Iris pigment epithelial cell (primary cell): Measurements from ENCODE around the gene ACY1.
"Not testable (repeated sequence)": the region's sequence is repeated elsewhere in the genome, so short reads cannot be mapped to it uniquely, and the experiment has no call there.

Source experiments
- DNase-seq: peaks from one replicate; pipeline ENCODE4 v3.0.0-alpha.2; 2011; ENCODE audit warnings: low read depth

The ACY1 gene

DNA sequence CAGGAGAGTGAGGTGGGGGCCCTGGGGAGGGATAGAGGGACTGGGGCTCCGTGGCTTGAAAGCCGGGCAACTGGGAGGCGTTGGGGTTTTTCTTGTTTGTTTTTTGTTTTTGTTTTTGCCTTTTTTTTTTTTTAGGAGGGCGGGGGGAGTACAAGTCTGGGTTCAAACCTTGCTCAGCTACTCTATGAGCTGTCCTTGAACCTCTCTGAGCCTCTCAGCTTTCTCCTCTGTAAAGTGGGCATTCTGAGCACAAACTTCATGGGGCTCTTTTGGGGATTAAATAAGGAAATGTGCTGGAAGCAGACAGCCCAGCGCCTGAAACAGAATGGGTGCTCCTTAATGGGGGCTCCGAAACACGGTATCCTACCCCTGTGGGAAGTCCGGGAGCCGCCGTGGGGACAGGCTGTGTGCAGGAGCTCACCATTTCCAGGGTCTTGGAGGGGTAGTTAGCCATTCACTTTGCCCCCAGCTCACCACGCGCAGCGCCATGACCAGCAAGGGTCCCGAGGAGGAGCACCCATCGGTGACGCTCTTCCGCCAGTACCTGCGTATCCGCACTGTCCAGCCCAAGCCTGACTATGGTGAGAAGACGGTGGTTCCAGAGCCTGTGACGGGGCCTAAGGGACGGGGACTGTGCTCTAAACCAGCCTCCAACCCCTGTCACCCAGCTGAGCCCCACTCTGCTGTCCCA is 388 bp downstream of the ACY1 start:
- no peak for DNase-seq

DNA sequence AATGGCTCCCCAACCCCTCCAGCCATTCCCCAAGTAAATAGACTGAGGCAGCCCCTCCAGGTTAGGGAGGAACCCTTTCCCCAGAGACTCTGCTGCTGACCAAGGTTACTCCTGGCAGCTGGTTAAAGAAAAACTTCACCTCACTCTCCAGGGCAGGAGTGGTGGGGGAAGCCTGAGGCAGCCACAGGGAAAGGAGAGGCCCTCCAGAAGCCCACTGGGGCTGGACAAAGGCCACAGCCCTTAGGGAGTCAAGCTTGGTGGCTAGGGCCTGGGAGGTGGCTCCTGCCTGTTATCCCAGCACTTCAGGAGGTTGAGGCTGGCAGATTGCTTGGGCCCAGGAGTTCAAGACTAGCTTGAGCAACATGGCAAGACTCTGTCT is 923 bp downstream of the ACY1 start:
- DNase-seq = no peak

DNA sequence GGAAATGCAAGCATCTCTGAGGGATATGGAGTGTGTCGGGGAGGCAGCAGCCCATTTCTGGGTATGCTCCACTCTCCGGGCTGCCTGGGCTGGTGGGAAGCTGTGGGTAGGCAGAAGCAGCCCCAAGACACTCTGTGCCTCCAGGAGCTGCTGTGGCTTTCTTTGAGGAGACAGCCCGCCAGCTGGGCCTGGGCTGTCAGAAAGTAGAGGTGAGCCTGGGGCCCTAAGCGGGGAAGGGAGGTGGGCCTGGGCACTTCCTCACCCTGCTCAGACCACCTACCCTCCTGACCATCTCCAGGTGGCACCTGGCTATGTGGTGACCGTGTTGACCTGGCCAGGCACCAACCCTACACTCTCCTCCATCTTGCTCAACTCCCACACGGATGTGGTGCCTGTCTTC is 1.7 kb downstream of the ACY1 start:
- no peak for DNase-seq

DNA sequence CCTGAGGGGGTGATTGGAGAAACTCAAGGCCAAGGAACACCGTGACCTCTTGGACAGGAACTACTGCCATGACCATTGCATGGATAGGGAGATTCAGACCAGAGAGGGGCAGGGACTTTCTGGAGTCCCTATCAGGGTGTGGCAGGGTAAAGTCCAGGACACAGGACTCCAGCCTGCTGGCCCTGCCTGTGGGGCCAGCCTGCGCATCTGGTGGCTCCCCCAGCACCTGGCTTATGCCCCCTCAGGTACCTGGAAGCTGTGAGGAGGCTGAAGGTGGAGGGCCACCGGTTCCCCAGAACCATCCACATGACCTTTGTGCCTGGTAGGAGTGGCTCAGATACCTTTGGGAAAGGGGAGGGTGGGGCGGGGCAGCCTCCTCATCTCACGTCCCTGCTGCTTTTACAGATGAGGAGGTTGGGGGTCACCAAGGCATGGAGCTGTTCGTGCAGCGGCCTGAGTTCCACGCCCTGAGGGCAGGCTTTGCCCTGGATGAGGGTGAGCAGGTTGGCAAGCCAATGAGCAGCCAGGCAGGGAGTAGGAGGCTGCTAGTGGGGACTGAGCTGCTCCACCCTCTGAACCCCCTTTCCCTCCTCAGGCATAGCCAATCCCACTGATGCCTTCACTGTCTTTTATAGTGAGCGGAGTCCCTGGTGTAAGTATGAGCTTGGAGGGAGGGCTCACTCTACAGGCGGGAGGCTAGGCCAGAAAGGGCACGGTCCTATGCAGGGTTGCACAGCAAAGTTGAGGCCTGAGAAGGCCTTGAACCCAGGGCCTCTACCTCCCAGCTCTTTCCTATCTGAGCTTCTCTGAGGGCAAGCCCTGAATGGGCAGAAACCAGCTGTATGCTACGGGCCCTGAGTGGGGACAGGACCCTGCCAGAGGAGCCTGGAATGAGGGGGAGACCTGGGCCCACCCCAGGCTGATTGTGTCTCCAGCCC is 2.9 kb downstream of the ACY1 start:
- no peak for DNase-seq

DNA sequence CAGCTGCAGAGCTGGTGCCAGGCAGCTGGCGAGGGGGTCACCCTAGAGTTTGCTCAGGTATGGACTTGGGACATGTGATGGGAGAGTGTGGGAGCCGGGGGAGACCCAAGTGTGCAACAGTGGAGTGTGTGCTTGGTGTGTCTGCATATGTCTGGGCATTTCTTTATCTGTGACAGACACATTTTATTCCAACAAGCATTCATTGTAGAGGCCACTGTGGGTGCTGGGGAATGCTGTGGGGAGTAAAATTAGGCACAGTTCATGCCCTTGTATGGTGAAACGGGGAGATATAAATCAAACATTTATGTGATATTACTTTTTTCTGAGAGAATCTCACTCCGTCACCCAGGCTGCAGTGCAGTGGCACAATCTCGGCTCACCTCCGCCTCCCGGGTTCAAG is 4.2 kb downstream of the ACY1 start:
- no peak for DNase-seq

DNA sequence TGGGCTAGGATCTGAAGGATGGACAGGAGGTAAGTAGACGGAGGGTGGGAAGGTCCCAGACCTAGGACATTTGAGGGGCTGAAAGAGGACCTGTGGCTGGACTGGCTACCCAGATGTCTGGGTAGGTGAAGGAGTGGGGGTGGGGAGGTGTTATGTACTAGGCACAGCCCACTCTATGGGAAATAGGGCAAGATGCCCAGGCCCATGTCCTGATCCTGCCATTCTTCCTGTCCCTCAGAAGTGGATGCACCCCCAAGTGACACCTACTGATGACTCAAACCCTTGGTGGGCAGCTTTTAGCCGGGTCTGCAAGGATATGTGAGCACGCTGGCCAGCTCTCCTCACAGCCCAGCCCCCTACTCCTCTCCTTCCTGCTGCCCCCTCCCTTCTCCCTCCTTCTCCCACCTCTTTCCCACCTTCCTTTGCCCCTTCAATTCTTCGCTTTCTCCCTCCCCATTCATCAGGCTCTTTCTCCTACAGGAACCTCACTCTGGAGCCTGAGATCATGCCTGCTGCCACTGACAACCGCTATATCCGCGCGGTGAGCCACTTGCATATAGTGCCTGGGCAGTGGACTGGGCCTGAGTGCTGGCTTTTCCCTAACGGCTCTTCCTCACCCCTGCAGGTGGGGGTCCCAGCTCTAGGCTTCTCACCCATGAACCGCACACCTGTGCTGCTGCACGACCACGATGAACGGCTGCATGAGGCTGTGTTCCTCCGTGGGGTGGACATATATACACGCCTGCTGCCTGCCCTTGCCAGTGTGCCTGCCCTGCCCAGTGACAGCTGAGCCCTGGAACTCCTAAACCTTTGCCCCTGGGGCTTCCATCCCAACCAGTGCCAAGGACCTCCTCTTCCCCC is 5.2 kb downstream of the ACY1 start:
- DNase-seq = no peak

DNA sequence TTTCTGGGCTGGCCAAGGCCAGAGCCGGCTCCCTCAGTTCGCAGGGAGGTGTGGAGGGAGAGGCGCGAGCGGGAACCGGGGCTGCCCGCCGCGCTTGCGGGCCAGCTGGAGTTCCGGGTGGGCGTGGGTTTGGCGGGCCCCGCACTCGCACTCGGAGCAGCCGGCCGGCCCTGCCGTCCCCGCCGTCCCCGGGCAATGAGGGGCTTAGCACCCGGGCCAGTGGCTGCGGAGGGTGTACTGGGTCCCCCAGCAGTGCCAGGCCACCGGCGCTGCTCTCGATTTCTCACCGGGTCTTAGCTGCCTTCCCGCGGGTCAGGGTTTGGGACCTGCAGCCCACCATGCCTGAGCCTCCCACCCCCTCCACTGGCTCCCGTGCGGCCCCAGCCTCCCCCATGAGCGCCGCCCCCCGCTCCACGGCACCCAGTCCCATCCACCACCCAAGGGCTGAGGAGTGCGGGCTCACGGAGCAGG is 7.2 kb downstream of the ACY1 start:
- DNase-seq = not testable (repeated sequence)

DNA sequence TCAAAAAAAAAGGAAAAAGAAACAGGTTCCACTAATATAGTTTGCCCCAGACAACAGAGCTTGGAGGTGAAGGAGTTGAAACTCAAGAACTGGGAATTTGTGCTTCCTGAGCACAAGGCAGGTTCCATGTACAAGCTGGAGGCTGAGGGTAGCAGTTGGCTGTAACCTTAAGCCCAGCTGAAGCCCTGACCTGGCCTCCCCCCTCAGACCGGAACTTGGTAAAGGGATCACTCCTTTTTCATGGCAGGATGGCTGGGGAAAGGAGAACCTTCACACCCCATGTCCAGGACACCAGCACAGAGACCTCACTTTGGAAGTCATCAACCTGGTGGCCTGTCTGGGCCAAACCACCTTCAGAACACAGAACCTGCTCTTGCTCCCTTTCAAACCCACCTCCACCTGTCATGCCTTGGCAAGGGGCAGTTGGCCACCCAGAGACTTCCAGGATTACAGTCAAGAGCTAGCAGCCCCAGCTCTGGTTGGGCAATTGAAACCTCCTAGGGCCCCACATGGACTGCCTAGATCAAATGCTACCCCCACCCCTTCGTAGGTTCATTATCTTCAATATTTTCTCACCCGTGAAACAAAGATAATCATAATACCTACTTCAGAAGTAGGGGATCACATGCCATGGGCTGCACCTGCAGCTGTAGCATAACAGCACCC is 8.8 kb downstream of the ACY1 start:
- DNase-seq = no peak

DNA sequence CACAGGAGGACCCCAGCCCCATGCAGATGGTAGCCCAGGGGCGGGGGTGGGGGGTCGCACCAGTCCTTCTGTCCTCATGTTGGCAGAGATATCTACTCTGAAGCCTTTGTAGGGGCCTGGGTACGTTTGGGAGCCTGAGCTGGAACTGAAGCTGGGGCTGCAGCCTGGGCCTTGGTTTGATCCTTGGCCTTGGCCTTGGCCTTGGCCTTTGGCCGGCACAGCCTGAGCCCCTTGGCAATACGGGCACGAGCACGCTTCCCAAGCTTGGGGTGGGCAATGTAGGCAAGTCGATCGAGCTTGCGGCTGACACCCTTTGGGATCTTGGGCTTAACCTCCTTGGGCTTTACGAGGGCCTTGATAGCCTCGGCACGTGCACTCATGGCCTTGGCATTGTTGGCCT is 10.3 kb downstream of the ACY1 start:
- not testable (repeated sequence) for DNase-seq

DNA sequence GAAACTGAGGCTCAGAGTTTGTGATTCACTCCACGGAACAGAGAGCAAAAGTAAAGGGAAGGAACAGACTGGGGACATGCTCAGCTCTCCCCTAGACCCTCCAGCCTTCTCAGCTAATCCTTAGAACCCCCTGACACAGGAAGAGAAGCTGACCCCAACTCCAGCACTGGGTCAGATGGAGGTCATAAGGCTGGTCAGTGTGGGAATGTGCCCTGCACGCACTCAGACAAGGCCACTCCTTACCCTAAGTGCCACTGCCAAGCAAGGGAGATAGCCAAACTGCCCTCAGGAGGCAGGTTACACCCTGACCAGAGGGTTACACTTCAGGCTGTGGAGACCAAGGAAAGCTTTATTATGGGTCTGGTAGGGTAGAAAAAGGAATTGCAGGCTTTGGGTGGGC is 11.2 kb downstream of the ACY1 start:
- DNase-seq = no peak

DNA sequence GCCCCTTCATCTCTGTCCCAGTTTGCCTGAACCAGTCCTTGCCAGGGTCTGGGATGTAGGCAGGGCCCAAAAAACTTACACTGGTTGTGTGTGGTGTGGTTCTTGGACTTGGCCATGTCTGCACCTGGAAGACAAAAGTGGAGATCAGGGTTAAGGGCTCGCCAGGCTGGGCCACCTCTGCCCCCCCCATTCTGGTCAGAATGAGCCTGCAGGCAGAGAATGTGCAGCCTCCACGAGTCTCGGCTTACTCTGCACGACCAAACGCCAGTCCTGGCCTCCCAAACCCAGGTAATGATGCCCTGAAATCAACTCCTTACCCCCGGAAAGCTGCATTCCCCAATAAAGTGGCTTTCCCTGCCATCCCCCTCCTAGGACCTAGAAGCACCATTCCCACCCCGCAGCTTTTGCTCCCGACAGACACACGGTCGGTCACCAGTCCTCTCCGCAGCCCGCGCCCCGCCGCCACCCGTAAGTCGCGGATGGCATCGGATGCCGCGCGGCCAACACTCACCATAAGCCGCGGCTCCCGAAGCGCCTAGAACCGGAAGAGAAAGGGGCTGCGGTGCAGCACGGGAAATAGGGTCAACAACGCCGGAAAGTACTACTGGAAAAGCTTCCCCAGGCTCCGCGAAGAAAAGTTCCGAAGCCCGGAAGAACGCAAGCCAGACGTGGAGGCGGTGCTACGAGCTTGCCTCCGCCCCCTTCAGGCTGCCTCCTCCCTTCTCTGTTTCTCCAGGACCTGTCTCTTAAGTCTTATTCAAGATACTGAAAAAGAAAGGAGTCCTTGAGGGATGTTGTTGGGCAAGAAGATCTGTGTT is 12.2 kb downstream of the ACY1 start, which contains the start of gene RPL29:
Gene RPL29, minus strand, starts transcription at position 550 of the 818 bp plus-strand sequence. Its CDS starts 434 bp downstream, at position 116.
- DNase-seq = peak; percentile 97

DNA sequence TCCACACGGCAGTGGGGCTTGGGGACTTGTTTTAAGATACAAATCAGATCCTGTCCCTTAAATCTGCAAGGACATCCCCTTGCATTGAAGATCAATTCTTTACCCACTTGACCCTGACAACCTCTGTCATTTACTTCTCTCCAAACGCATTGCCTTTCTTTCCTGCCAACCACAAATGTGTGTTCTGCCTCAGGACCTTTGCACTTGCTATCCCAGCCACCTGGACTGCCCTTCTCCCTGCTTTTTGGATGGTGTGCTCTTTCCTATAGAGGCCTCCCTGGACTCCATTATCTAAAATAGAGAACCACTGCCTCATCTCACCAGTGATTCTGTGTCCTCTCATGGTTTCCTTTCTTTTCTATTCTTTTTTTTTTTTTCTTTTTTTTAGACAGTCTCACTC is 13.8 kb downstream of the ACY1 start:
- no peak for DNase-seq

DNA sequence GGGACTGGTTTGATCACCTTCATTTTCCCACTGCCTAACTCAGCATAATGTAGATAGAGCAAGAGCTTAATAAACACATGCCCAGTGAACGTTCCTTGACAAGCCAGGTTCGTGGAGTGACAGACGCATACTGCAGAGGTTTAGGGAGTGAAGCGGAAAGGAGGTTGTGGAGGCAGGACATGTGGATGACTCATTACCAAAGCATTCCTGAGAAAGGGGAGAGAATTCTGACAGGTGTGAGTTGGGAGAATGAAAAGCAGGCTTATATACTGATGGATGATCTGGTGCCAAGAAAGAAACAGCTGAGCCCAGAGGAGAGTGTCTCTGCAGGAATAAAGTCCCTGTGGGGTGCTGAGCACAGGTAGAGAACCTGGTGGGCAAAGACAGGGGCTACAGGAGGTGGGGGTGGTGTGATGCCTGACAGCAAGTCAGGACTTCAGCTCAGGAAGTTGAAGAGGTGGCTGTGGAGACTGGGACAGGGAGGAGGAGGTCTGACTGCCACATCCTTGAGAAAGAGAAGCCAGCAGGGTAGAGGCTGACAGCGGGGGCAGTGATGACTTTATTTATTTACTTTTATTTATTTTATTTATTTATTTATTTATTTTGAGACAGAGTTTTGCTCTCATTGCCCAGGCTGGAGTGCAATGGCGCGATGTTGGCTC is 14.7 kb downstream of the ACY1 start:
- DNase-seq = no peak

DNA sequence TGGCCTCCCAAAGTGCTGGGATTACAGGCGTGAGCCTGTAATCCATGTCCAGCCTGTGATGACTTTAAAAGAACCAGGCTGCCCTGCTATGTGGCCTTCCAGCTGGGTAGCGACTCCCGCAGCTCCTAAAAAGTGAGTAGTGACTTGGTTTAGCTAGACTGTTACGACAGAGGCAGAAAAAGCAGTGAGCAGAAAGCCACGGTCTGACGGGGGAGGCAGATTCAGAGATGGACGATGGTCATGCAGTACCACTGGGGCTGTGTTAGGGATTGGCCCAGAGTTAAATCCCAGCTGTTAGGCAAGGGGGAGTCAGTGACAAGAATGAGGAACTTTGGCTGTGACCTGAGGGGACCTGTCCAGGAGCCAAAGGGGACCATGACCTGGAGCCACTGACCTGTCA is 15.4 kb downstream of the ACY1 start:
- no peak for DNase-seq

DNA sequence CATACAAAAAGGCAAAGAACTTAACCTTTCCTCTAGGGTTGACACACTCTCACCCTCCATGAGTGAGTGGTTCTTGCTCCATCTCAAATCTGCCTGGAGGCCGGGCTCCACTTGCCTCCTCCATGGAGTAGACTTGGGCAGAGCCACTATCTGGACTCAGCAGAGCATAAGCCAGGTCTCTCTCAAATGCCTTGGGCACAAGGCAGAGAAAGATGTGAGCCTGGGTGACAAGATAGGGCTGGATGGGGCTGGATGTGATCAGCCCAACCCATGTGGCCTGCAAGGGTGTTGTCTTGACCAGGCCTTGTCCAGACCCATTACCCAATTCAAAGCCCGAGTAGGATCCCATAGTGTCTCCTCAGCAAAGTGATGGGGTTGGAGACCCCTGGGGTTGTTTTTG is 16.5 kb downstream of the ACY1 start:
- DNase-seq = no peak

DNA sequence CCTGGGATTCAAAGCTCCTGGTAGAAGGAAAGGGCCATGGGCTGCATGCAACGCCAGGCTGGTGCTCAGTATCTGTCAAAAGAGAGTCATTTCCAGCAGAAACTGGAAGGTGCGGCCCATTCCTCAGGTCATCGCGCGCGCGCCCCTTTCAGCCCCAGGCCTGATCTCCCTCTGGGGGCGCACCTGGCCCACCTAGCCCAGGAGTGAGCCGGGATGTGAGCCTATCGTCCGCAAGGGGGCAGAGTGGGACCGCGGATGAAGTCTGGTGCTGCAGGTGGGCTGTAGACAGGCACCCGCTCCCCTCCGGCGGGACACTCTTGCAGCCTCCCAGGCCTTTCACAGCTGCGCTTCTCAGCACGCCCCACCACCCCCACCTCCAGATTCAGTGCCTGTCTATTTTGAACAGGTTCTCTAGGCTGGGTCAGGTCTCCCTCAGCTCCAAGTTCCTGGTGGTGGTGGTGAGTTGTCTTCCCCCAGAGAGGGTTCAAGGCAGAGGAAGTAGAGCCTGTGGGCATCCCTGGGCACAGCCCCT is 18.2 kb downstream of the ACY1 start:
- DNase-seq = peak; percentile 38

DNA sequence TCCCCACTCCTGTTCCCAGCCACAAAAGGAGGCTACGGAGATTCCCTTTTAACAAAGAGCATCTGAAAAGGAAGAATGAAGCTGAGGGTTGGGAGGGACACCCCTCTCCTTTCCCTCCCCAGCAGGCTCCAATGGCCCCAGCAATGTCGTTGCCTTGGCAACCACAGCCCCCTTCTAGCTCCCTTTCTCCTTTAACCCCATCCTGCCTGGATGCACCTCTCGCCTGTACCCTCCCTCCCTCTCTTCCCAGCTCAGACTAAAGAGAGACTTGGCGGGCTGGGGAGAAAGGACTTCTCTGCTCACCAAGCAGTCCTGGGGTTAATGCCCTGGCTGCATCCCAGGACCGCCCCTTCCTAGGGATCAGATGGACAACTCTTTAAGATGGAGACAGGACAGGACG is 19.4 kb downstream of the ACY1 start:
- no peak for DNase-seq

DNA sequence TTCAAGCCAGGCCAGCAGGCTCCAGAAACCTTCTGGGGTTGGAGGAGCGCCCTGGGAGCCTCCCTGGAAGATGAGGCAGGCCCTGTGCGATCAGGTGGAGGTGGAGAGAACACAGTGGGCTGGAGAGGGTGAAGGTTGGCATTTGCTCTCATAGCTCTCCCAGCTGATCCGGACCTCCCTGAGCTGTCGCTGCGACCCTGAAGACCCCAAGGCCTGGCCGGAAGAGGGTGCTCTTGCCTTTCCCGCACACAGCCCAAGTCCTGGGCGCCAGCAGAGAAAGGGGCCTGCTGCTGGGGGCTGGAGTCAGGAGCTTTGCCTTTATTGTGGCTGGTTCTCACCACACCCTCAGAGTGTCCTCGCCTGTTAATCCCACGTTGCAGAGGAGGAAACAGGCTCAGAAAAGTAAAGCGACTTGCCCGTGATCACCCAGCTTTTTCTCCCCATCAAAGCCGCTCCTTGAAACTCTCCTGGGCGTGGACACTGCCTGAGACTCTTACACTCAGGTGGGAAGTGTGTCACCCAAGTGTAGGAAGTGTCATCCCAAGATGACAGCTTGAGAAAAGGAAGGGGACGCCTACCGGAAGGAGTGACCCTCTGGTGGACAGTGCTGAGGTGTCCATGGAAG is 20.9 kb downstream of the ACY1 start:
- DNase-seq = peak; percentile 37

DNA sequence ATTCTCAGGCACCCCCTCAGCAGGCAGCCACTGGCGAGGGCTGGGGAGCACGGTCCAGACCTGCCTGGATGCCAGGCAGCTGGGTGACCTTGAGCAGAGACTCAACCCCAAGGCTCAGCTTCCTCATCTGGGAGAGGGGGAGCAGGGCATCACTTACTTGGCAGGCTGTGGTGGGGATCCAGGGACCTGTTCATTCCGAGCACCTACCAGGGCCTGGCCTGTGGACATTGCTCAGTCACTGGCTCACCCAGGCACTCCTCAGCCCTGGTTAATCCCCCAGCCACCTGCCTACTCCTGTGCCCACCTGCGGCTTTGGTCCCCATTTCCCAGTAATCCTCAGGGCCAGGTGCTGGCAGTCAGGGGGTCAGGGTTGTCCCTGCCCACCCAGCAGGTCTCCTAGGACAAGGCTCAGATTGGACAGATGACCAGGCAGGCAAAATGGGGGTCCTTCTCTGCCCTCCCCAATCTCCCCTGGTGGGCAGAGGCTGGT is 21.6 kb downstream of the ACY1 start:
- no peak for DNase-seq
